ENCODE measurements around the gene INPP5F.

GRCh38 chr10:119738962-119739361 is 13.1 kb downstream of the INPP5F start:
- TF ChIP-seq GATA3 (IDR thresholded peaks at IDR 0.05; ENCODE audit: low read depth, low read length) (no peak), GATA2 (IDR thresholded peaks at IDR 0.05; ENCODE audit: low read depth, low read length) (no peak)
